IMR-90 (cell line): ENCODE measurements around the gene RAB11FIP4. TPM values are rescaled to one million over a fixed set of nuclear protein-coding genes. Genes with fewer than 3 reads are reported as not detected.

Experiments used
- ATAC-seq: fragments of 200-7000 bp; cut with Tn5 transposase; 2 replicates; pipeline ENCODE4 v1.9.1; 2020; ENCODE audit warnings: low read depth, mild to moderate bottlenecking, moderate library complexity
- BruUV-seq: library from RNA; stranded (reverse); fragments of 400-500 nt; replicated peaks from 2 replicates; lab custom pipeline; 2021; lab: Mats Ljungman, UMichigan
- CTCF ChIA-PET: fragments of 300-600 bp; formaldehyde crosslinking; extraction: SDS; loops from one replicate; lab custom pipeline; 2021; ENCODE audit warnings: antibody characterized with exemption; lab: Yijun Ruan, JAX
- POLR2A ChIA-PET: fragments of 300-600 bp; sonication (Branson Sonifier 250); formaldehyde crosslinking; loops from one replicate; lab custom pipeline; 2022; ENCODE audit warnings: antibody characterized with exemption; ENCODE audit not compliant: unreplicated experiment; lab: Charles Lee
- DNase-seq: peaks from one replicate; pipeline ENCODE4 v3.0.0; 2013
- H2AFZ ChIP-seq: replicated peaks from 2 replicates; pipeline ENCODE3; 2013; ENCODE audit warnings: low read length, mild to moderate bottlenecking; ENCODE audit not compliant: poor library complexity
- H2AK5ac ChIP-seq: 2 replicates; pipeline ENCODE4 v1.6.1; 2013; ENCODE audit warnings: low read depth, low read length, inconsistent platforms
- H2AK9ac ChIP-seq: replicated peaks from 2 replicates; pipeline ENCODE3; 2013; ENCODE audit warnings: mild to moderate bottlenecking, low read depth, low read length, moderate library complexity; ENCODE audit not compliant: poor library complexity
- H2BK120ac ChIP-seq: 2 replicates; pipeline ENCODE4 v1.6.1; 2013; ENCODE audit warnings: low read depth, low read length, inconsistent platforms
- H2BK15ac ChIP-seq: 3 replicates; pipeline ENCODE4 v1.6.1; 2013; ENCODE audit warnings: low read depth, low read length, inconsistent platforms
- H2BK20ac ChIP-seq: 2 replicates; pipeline ENCODE4 v1.6.1; 2013; ENCODE audit warnings: low read depth, mild to moderate bottlenecking, inconsistent platforms, low read length, moderate library complexity
- H2BK5ac ChIP-seq: 2 replicates; pipeline ENCODE4 v1.6.1; 2013; ENCODE audit warnings: mild to moderate bottlenecking, low read depth, low read length, inconsistent platforms; ENCODE audit not compliant: poor library complexity, severe bottlenecking
- H3K14ac ChIP-seq: replicated peaks from 2 replicates; pipeline ENCODE4 v1.6.1; 2013; ENCODE audit warnings: low read depth, low read length, inconsistent platforms
- H3K18ac ChIP-seq: 2 replicates; pipeline ENCODE4 v1.6.1; 2013; ENCODE audit warnings: low read depth, low read length, control low read depth
- H3K23ac ChIP-seq: 2 replicates; pipeline ENCODE4 v1.6.1; 2013; ENCODE audit warnings: low read depth, low read length, inconsistent platforms
- H3K27ac ChIP-seq: 2 replicates; pipeline ENCODE4 v1.5.1; 2013; ENCODE audit warnings: mild to moderate bottlenecking, control low read depth, low read length; ENCODE audit not compliant: insufficient read depth
- H3K27me3 ChIP-seq: 2 replicates; pipeline ENCODE4 v1.6.1; 2013; ENCODE audit warnings: low read length; ENCODE audit not compliant: control insufficient read depth, insufficient read depth
- H3K36me3 ChIP-seq: 2 replicates; pipeline ENCODE4 v1.6.1; 2013; ENCODE audit warnings: low read length, mixed read lengths; ENCODE audit not compliant: control insufficient read depth, insufficient read depth
- H3K4ac ChIP-seq: 2 replicates; pipeline ENCODE4 v1.6.1; 2013; ENCODE audit warnings: low read depth, low read length, inconsistent platforms
- H3K4me1 ChIP-seq: 2 replicates; pipeline ENCODE4 v1.6.1; 2013; ENCODE audit warnings: low read length, mixed read lengths; ENCODE audit not compliant: control insufficient read depth, insufficient read depth
- H3K4me2 ChIP-seq: 2 replicates; pipeline ENCODE4 v1.6.1; 2013; ENCODE audit warnings: low read depth, mild to moderate bottlenecking, control low read depth, low read length, moderate library complexity
- H3K4me3 ChIP-seq: 2 replicates; pipeline ENCODE4 v1.5.1; 2013; ENCODE audit warnings: low read depth, mild to moderate bottlenecking, control low read depth, low read length, moderate library complexity; ENCODE audit not compliant: insufficient read depth
- H3K56ac ChIP-seq: 2 replicates; pipeline ENCODE4 v1.6.1; 2013; ENCODE audit warnings: low read length, inconsistent platforms; ENCODE audit not compliant: insufficient read depth; ENCODE audit errors: extremely low read depth
- H3K79me1 ChIP-seq, 2 experiments: 2 replicates each; pipeline ENCODE4 v1.6.1; 2013; ENCODE audit warnings: low read length in 2 of 2, inconsistent platforms in 1 of 2, low read depth in 1 of 2
- H3K9ac ChIP-seq: 2 replicates; pipeline ENCODE4 v1.6.1; 2013; ENCODE audit warnings: low read depth, low read length, control low read depth
- H3K9me1 ChIP-seq: 2 replicates; pipeline ENCODE4 v1.6.1; 2013; ENCODE audit warnings: low read length, inconsistent platforms; ENCODE audit not compliant: insufficient read depth
- H3K9me3 ChIP-seq: 2 replicates; pipeline ENCODE4 v1.6.1; 2013; ENCODE audit warnings: low read length; ENCODE audit not compliant: control insufficient read depth, insufficient read depth
- H4K20me1 ChIP-seq: 2 replicates; pipeline ENCODE4 v1.6.1; 2013; ENCODE audit warnings: low read length, inconsistent platforms; ENCODE audit not compliant: insufficient read depth
- H4K5ac ChIP-seq: 2 replicates; pipeline ENCODE4 v1.6.1; 2013; ENCODE audit warnings: mild to moderate bottlenecking, low read depth, low read length, control low read depth
- H4K8ac ChIP-seq, 2 experiments: 2 replicates each; pipeline ENCODE4 v1.6.1; 2013; ENCODE audit warnings: low read depth in 2 of 2, low read length in 2 of 2, control low read depth in 1 of 2, inconsistent platforms in 1 of 2
- H4K91ac ChIP-seq: 2 replicates; pipeline ENCODE4 v1.6.1; 2013; ENCODE audit warnings: low read depth, low read length, inconsistent platforms; ENCODE audit not compliant: insufficient read depth
- CHD1 ChIP-seq: IDR thresholded peaks from 2 replicates; pipeline ENCODE4 v1.6.1; 2012; ENCODE audit warnings: low read depth, low read length, improper control_type of control experiment
- FOS ChIP-seq: fragments of 150-350 bp; IDR thresholded peaks from 2 replicates; pipeline ENCODE4 v1.6.1; 2016; ENCODE audit warnings: low read depth, low read length
- MAZ ChIP-seq: IDR thresholded peaks from 2 replicates; pipeline ENCODE4 v1.6.1; 2012; ENCODE audit warnings: low read depth, mild to moderate bottlenecking, low read length, improper control_type of control experiment, moderate library complexity, borderline replicate concordance
- NFE2L2 ChIP-seq: fragments of 150-350 bp; IDR thresholded peaks from 2 replicates; pipeline ENCODE4 v1.6.1; 2016; ENCODE audit warnings: low read depth, mild to moderate bottlenecking, low read length
- RAD21 ChIP-seq: IDR thresholded peaks from 2 replicates; pipeline ENCODE4 v1.6.1; 2012; ENCODE audit warnings: low read length, improper control_type of control experiment
- RFX5 ChIP-seq: IDR thresholded peaks from 2 replicates; pipeline ENCODE4 v1.8.0; 2012; ENCODE audit warnings: low read depth, mild to moderate bottlenecking, low read length, moderate library complexity
- SMC3 ChIP-seq: fragments of 150-350 bp; IDR thresholded peaks from 2 replicates; pipeline ENCODE4 v1.6.1; 2016; ENCODE audit warnings: low read depth, mild to moderate bottlenecking, antibody characterized with exemption, low read length, moderate library complexity
- USF2 ChIP-seq: fragments of 150-350 bp; IDR thresholded peaks from 2 replicates; pipeline ENCODE4 v1.6.1; 2017; ENCODE audit warnings: mild to moderate bottlenecking, antibody characterized with exemption, low read length, low read depth
- WGBS, 2 experiments: methylation state at CpG; one replicate each; pipeline versions ENCODE4 v1.1.5 to v1.1.7; 2013; ENCODE audit warnings: missing lambda C conversion rate in 2 of 2; ENCODE audit not compliant: insufficient read length in 1 of 2; ENCODE audit errors: extremely low coverage in 2 of 2; 5-methylcytosine and 5-hydroxymethylcytosine counted together
- dilution Hi-C: fragments of 300-500 bp; cut with HindIII; formaldehyde crosslinking; loops from one replicate; pipeline ENCODE4 v1.14.3; 2018; ENCODE audit warnings: low sequenced_read_pairs; ENCODE audit not compliant: unreplicated experiment
- in situ Hi-C: fragments of 300-500 bp; cut with MboI; formaldehyde crosslinking; loops from 3 replicates; pipeline ENCODE4 v1.14.3; 2019; ENCODE audit warnings: low sequenced_read_pairs, inconsistent platforms, mixed read lengths
- intact Hi-C: fragments of 100-400 bp; cut with micrococcal nuclease; formaldehyde crosslinking; loops from 2 replicates; pipeline ENCODE4 v1.10.0; 2022
- polyA plus RNA-seq, 3 experiments: library from polyadenylated mRNA; depleted of rRNA; stranded (reverse); fragments of >200 nt; gene quantifications; 2 replicates each; pipeline ENCODE4 v1.2.3, GENCODE V29; 2012; ENCODE audit warnings: low replicate concordance in 1 of 3
- total RNA-seq: library from RNA; depleted of rRNA; stranded (reverse); fragments of >200 nt; gene quantifications from 2 replicates; pipeline ENCODE4 v1.2.3, GENCODE V29; 2012

Gene RAB11FIP4
- total and polyA plus RNA-seq, 2 of the 4 experiments (the other 2 are of a cell fraction), result 0.68 to 1.1 TPM

GRCh38 chr17:31404028-31404949 is 12.8 kb downstream of the RAB11FIP4 start (continued):
- TF ChIP-seq CHD1, result no peak

GRCh38 chr17:31405890-31406371 is 14.5 kb downstream of the RAB11FIP4 start:
- no peak overlapping the region for H2BK20ac ChIP-seq
- H4K8ac ChIP-seq, result no peak overlapping the region
- DNase-seq (no peak), ATAC-seq (no peak)
- no peak overlapping the region for H3K27ac ChIP-seq
- H3K79me1 ChIP-seq, result no peaks in the 10 kb centered on the region
- H4K91ac ChIP-seq, result no peak overlapping the region
- BruUV-seq, result no TSS peak
- no peaks in the 10 kb centered on the region for H3K9me1 ChIP-seq
- no peak overlapping the region for H2BK15ac ChIP-seq
- peaks cover 40% of the 10 kb centered on the region for H3K27me3 ChIP-seq
- POLR2A ChIA-PET, result no interaction called here
- H3K9ac ChIP-seq, result no peak overlapping the region
- CTCF ChIA-PET, result no interaction called here
- 0% methylated on average over 1 of the region's 5 CpGs; no CpG with 5 or more reads in 1 of the 2 experiments for WGBS, 2 experiments
- no peak for TF ChIP-seq RAD21
- no peak for TF ChIP-seq RFX5
- no peak for TF ChIP-seq NFE2L2
- no peak for TF ChIP-seq FOS
- no peak for TF ChIP-seq USF2
- TF ChIP-seq CHD1, result no peak
- no peak for TF ChIP-seq SMC3
- TF ChIP-seq MAZ, result no peak
- no peak overlapping the region for H2BK5ac ChIP-seq
- intact Hi-C loops (no loop called here), dilution Hi-C loops (no loop called here), in situ Hi-C loops (no loop called here)
- no peak overlapping the region for H3K4me2 ChIP-seq
- H3K9me3 ChIP-seq, result no peaks in the 10 kb centered on the region
- H2BK120ac ChIP-seq, result no peak overlapping the region
- no peak overlapping the region for H3K4me3 ChIP-seq
- H3K56ac ChIP-seq, result no peak overlapping the region
- no peak overlapping the region for H4K5ac ChIP-seq
- no peak overlapping the region for H2AK9ac ChIP-seq
- H3K18ac ChIP-seq, result no peak overlapping the region
- H3K4ac ChIP-seq, result no peak overlapping the region
- peak overlapping the region; percentile 43 for H2AFZ ChIP-seq
- H3K23ac ChIP-seq, result no peak overlapping the region
- H2AK5ac ChIP-seq, result no peak overlapping the region
- no peaks in the 10 kb centered on the region for H4K20me1 ChIP-seq
- H3K36me3 ChIP-seq, result no peaks in the 10 kb centered on the region
- H3K4me1 ChIP-seq, result no peaks in the 10 kb centered on the region
- no peak overlapping the region for H3K14ac ChIP-seq
